CD14-positive monocyte (primary cell): ENCODE results near the gene MEGF9. TPM values are rescaled to one million over a fixed set of nuclear protein-coding genes. Genes with fewer than 3 reads are reported as not detected.

Experiments used
- DNase-seq, 3 donors: peaks; one replicate each; pipeline ENCODE4 v3.0.0-alpha.2; 2011 to 2022
- H2AFZ ChIP-seq: 2 replicates; pipeline ENCODE4 v1.6.0; 2012; ENCODE audit warnings: mild to moderate bottlenecking, low read depth, low read length, inconsistent platforms; ENCODE audit not compliant: insufficient read depth, poor library complexity, severe bottlenecking
- H3K27ac ChIP-seq, 2 donors: 1 replicate in 1 of 2; 2 replicates in 1 of 2; pipeline ENCODE4 v1.5.1; 2012 to 2013; ENCODE audit warnings: low read length in 2 of 2, control low read depth in 1 of 2, inconsistent platforms in 1 of 2, low read depth in 1 of 2, mild to moderate bottlenecking in 1 of 2
- H3K27me3 ChIP-seq, 2 donors: one replicate each; pipeline versions ENCODE4 v1.6.0 to v1.6.1; 2011 to 2013; ENCODE audit warnings: low read length in 2 of 2; ENCODE audit not compliant: control insufficient read depth in 2 of 2, insufficient read depth in 2 of 2
- H3K36me3 ChIP-seq, 2 donors: replicated peaks in 1 of 2; 1 replicate in 1 of 2; 2 replicates in 1 of 2; pipeline versions ENCODE4 v1.5.1 to v1.6.1; 2012 to 2013; ENCODE audit warnings: low read length in 2 of 2, control low read depth in 1 of 2, inconsistent platforms in 1 of 2, mild to moderate bottlenecking in 1 of 2; ENCODE audit not compliant: insufficient read depth in 2 of 2, control insufficient read depth in 1 of 2
- H3K4me1 ChIP-seq, 2 donors: 1 replicate in 1 of 2; 2 replicates in 1 of 2; pipeline versions ENCODE4 v1.5.1 to v1.6.1; 2012 to 2013; ENCODE audit warnings: low read length in 2 of 2, control low read depth in 1 of 2, inconsistent platforms in 1 of 2, mild to moderate bottlenecking in 1 of 2, moderate library complexity in 1 of 2; ENCODE audit not compliant: insufficient read depth in 2 of 2, control insufficient read depth in 1 of 2
- H3K4me2 ChIP-seq: replicated peaks from 2 replicates; pipeline ENCODE3; 2012; ENCODE audit warnings: low read length, moderate library complexity, mild to moderate bottlenecking; ENCODE audit not compliant: poor library complexity, severe bottlenecking; ENCODE audit errors: extremely low read depth
- H3K4me3 ChIP-seq, 3 experiments: fragments of 200-600 bp in 1 of 3; sonication (generic) in 1 of 3; replicated peaks in 1 of 3; 1 replicate in 2 of 3; 2 replicates in 1 of 3; pipeline ENCODE4 v1.5.1; 2011 to 2013; ENCODE audit warnings: low read length in 3 of 3, mild to moderate bottlenecking in 3 of 3, control low read depth in 2 of 3, low read depth in 2 of 3, inconsistent platforms in 1 of 3, moderate library complexity in 1 of 3
- H3K79me2 ChIP-seq: 2 replicates; pipeline ENCODE4 v1.6.0; 2012; ENCODE audit warnings: mild to moderate bottlenecking, control low read depth, inconsistent platforms, low read length, moderate library complexity; ENCODE audit not compliant: insufficient read depth
- H3K9ac ChIP-seq: 2 replicates; pipeline ENCODE4 v1.6.0; 2017; ENCODE audit warnings: low read length, mild to moderate bottlenecking; ENCODE audit not compliant: insufficient read depth, poor library complexity, severe bottlenecking
- H3K9me3 ChIP-seq, 2 donors: replicated peaks in 1 of 2; 1 replicate in 1 of 2; 2 replicates in 1 of 2; pipeline versions ENCODE4 v1.5.1 to v1.6.1; 2012 to 2013; ENCODE audit warnings: low read length in 2 of 2, control low read depth in 1 of 2; ENCODE audit not compliant: control insufficient read depth in 1 of 2, insufficient read depth in 1 of 2
- H4K20me1 ChIP-seq: 2 replicates; pipeline ENCODE4 v1.6.0; 2012; ENCODE audit warnings: mild to moderate bottlenecking, low read length, control low read depth, moderate library complexity; ENCODE audit not compliant: insufficient read depth
- H3K27ac Mint-ChIP-seq, 7 donors: one replicate each; pipeline ENCODE4 v1.8.0; 2020; ENCODE audit warnings: mild to moderate bottlenecking in 7 of 7, mixed read lengths in 7 of 7, moderate library complexity in 6 of 7, inconsistent platforms in 2 of 7
- H3K27me3 Mint-ChIP-seq, 3 donors: one replicate each; pipeline ENCODE4 v1.8.0; 2021 to 2022; ENCODE audit warnings: low read depth in 3 of 3, mild to moderate bottlenecking in 3 of 3, mixed read lengths in 3 of 3, moderate library complexity in 3 of 3, inconsistent platforms in 1 of 3
- H3K36me3 Mint-ChIP-seq, 2 donors: one replicate each; pipeline ENCODE4 v1.8.0; 2020; ENCODE audit warnings: mixed read lengths in 2 of 2, inconsistent platforms in 1 of 2, mild to moderate bottlenecking in 1 of 2
- H3K4me1 Mint-ChIP-seq: one replicate; pipeline ENCODE4 v1.8.0; 2020; ENCODE audit warnings: mild to moderate bottlenecking, mixed read lengths
- H3K4me3 Mint-ChIP-seq, 2 donors: one replicate each; pipeline ENCODE4 v1.8.0; 2020; ENCODE audit warnings: mild to moderate bottlenecking in 2 of 2, mixed read lengths in 2 of 2, moderate library complexity in 1 of 2
- H3K9me3 Mint-ChIP-seq, 7 donors: one replicate each; pipeline ENCODE4 v1.8.0; 2020 to 2022; ENCODE audit warnings: mixed read lengths in 7 of 7, mild to moderate bottlenecking in 6 of 7, moderate library complexity in 6 of 7, inconsistent platforms in 2 of 7
- WGBS: methylation state at CpG from one replicate; pipeline ENCODE4 v1.1.5; 2013; ENCODE audit warnings: missing lambda C conversion rate; ENCODE audit not compliant: insufficient coverage; 5-methylcytosine and 5-hydroxymethylcytosine counted together
- intact Hi-C, 2 donors: fragments of 100-400 bp; cut with micrococcal nuclease; formaldehyde crosslinking; loops; one replicate each; pipeline versions ENCODE4 v1.15.0 to v1.15.1; 2023
- polyA minus RNA-seq: library from RNA; depleted of rRNA, polyadenylated mRNA; stranded (reverse); fragments of >200 nt; gene quantifications from 2 replicates; pipeline ENCODE4 v1.2.3, GENCODE V29; 2012
- polyA plus RNA-seq, 3 donors: library from polyadenylated mRNA; depleted of rRNA in 1 of 3; unstranded in 2 of 3; stranded (reverse) in 1 of 3; fragments of 300-500 nt in 2 of 3; fragments of >200 nt in 1 of 3; fragmentation: Illumina TruSeq in 2 of 3; gene quantifications; 1 replicate in 2 of 3; 2 replicates in 1 of 3; pipeline ENCODE4 v1.2.3, GENCODE V29; 2012 to 2021
- total RNA-seq, 12 experiments: library from RNA in 1 of 12; stranded (reverse) in 1 of 12; fragments of 120-200 nt in 1 of 12; gene quantifications; one replicate each; pipeline ENCODE4 v1.2.4 and lab custom pipeline; 2013 to 2026; ENCODE audit warnings: mixed read lengths in 6 of 12, inconsistent platforms in 1 of 12
- TF ChIP-seq, protein P1 (sequence below): fragments of 200-600 bp; IDR thresholded peaks from one replicate; pipeline ENCODE4 v1.8.0; 2022; ENCODE audit warnings: antibody characterized with exemption, mild to moderate bottlenecking

The MEGF9 gene
- 134 TPM for total RNA-seq (2013)
- polyA plus RNA-seq (10 to 100 TPM; 45.0 to 92.8 (median 89.7) TPM), polyA minus RNA-seq (67.2 and 112 TPM in 2 replicates), total RNA-seq (lab: John Stamatoyannopoulos, UW) (41.4 to 200 (median 145) reads per million in 11 experiments)

DNA sequence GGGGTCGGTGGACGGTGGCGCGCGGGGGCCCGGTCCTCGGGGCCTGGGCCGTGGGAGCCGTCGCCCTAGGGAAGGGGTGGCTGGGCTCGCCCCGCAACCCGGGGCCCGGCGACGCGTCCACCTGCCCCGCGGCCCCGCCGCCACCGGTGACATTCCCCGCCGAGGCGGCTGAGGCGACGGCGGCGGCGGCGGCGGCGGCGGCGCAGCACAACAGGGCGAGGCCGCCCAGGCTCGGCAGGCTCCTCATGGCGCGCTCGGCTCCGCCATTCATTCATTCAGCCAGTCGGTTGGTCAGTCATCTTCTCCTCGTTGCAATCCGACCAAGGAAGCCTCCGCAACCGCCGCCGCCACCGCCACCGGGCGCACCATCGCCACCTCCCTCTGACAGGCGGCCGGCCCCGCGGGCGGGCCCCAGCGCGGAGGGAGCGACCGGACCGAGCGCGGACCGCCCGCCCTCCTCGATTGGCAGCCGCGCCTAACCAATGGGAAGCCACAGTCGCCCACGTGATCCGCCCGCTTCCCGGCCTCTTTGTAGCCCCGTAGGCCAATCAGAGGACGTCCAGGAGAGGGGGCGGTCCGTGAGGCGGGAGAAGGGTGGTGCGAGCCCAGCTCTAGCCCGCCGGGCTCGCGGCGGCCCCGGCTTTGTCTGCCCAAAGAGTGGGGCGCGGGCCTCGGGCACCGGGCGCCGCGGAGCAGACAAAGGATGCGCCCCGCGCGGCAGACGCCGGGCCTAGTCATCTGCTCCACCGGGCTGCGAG lies at the start of gene MEGF9:
MEGF9 (minus strand) TSS at position 383 of the 758 bp plus-strand sequence; CDS start at position 271, 112 bp downstream.
- H3K27me3 Mint-ChIP-seq, result no peaks in the 10 kb centered on the region
- Histone ChIP-seq H3K4me3 (peak within 1 kb of the TSS; percentile 87 to 99 (median 98)), H4K20me1 (peaks cover 47% of the 10 kb centered on the region), H3K4me2 (peak within 1 kb of the TSS; percentile 97), H3K4me1 (peaks cover 33 to 51% of the 10 kb centered on the region in 2 donors), H3K36me3 (peaks cover 2 to 5% of the 10 kb centered on the region in 2 donors), H3K9me3 (no peaks in the 10 kb centered on the region), H2AFZ (peak within 1 kb of the TSS; percentile 91), H3K27me3 (no peaks in the 10 kb centered on the region), H3K27ac (peak within 1 kb of the TSS; percentile 82 to 91), H3K9ac (peak within 1 kb of the TSS; percentile 89), H3K79me2 (peaks cover 69% of the 10 kb centered on the region)
- H3K4me3 Mint-ChIP-seq, result peak within 1 kb of the TSS; percentile 96 to 98
- intact Hi-C loops, result loop anchor here (2.0 to 10.0 kb wide), 3 partner anchors 21 to 49 kb away; no protein-coding TSS in a partner anchor
- peaks cover 52% of the 10 kb centered on the region for H3K4me1 Mint-ChIP-seq
- H3K9me3 Mint-ChIP-seq, result peaks cover 0 to 3% (median 0%) of the 10 kb centered on the region in 7 donors
- H3K27ac Mint-ChIP-seq, result peak within 1 kb of the TSS; percentile 87 to 97 (median 95)
- TF ChIP-seq, protein P1, sequence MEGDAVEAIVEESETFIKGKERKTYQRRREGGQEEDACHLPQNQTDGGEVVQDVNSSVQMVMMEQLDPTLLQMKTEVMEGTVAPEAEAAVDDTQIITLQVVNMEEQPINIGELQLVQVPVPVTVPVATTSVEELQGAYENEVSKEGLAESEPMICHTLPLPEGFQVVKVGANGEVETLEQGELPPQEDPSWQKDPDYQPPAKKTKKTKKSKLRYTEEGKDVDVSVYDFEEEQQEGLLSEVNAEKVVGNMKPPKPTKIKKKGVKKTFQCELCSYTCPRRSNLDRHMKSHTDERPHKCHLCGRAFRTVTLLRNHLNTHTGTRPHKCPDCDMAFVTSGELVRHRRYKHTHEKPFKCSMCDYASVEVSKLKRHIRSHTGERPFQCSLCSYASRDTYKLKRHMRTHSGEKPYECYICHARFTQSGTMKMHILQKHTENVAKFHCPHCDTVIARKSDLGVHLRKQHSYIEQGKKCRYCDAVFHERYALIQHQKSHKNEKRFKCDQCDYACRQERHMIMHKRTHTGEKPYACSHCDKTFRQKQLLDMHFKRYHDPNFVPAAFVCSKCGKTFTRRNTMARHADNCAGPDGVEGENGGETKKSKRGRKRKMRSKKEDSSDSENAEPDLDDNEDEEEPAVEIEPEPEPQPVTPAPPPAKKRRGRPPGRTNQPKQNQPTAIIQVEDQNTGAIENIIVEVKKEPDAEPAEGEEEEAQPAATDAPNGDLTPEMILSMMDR, result no peak
- DNase-seq, result peak; percentile 95 to 97 (median 96)
- under 1% methylated on average over 101 of the region's 102 CpGs for WGBS
- peaks cover 2 to 26% of the 10 kb centered on the region in 2 donors for H3K36me3 Mint-ChIP-seq

DNA sequence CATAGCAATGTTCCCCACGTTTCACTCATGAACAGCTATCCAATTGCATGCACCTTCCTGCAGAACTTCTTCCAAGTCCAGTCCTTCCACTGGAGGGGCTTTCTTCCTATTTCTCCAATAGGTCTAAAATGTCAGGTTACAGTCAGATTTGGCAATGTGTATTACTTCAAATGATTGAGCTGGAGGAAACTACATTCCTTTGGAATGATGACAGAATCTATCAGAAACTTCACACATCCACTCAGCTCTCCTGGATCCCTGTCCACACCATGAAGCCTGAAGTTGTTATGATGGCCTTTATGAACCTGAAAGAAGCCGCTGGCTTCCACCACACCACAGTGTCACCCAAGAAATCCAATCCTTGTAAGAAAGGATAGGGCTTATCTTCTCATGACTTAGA lies 46.7 kb upstream of the MEGF9 start:
- Histone ChIP-seq H3K4me3 (no peak overlapping the region), H4K20me1 (no peaks in the 10 kb centered on the region), H3K27me3 (no peaks in the 10 kb centered on the region), H3K27ac (no peak overlapping the region), H3K9me3 (no peaks in the 10 kb centered on the region), H2AFZ (no peak overlapping the region), H3K79me2 (peaks cover 7% of the 10 kb centered on the region), H3K4me1 (peaks cover 29 to 41% of the 10 kb centered on the region in 2 donors), H3K9ac (no peak overlapping the region), H3K36me3 (peaks cover 41 to 63% of the 10 kb centered on the region in 2 donors), H3K4me2 (no peak overlapping the region)
- peaks cover 52 to 72% of the 10 kb centered on the region in 2 donors for H3K36me3 Mint-ChIP-seq
- H3K27me3 Mint-ChIP-seq, result no peaks in the 10 kb centered on the region
- peaks cover 40% of the 10 kb centered on the region for H3K4me1 Mint-ChIP-seq
- no CpG with 5 or more reads among the region's 2 CpGs for WGBS
- no peak for DNase-seq
- peak overlapping the region in 1 of 7 donors; percentile 69 for H3K27ac Mint-ChIP-seq
- intact Hi-C loops, result no loop called here
- H3K4me3 Mint-ChIP-seq, result no peak overlapping the region
- H3K9me3 Mint-ChIP-seq, result no peaks in the 10 kb centered on the region
- TF ChIP-seq, protein P1, result no peak
